Measurements from ENCODE around the gene JAK1.

JAK1 gene

DNA sequence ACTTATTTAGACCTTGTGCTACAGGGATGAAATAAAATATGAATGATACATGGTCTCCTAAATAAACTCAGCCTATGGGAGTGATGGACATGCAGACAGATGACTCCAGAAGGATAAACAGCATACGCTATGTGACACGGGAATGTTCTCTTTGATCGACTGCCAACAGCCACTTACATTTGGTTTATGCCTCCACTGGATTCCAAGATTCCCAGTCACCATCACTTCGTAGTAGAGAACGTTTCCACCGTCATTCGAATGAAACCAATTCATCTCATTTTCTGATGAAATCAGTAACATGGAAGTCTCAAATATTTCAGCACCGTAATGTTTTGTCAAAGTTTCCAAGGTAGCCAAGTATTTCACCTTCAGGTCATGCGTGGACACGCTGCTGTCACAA lies 99.7 kb downstream of the JAK1 start:
- no peak for DNase-seq (ENCODE audit: low read depth in 2 of 2)

DNA sequence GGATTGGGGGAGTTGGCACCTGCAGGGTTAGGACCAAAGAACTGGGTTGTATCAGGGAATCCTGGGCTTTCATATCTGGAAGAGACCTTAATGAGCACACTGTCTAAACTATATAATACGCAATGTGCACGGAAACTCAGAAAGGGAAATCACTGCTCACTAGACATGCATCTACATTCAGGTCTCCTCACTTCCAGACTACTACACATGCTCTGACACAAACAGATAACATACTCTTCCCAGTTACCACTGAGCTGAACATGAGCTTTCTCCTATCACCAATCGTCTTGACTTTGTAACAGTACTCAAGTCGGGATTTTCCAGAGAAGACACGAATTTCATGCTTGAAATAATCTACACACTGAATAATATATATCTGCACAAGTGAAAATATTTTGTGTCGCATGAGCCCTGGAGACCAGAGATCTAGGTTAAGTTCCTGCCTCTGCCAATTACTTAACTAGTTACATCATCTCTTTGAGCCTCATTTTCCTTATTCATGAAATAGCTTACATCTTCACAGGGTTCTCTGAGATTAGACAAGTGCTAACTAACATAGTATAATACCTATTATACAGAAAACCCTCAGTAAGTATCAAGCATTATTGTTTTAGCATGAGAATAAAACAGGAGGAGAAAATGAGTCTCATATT lies 101.1 kb downstream of the JAK1 start:
- DNase-seq (ENCODE audit: low read depth in 2 of 2), result no peak

DNA sequence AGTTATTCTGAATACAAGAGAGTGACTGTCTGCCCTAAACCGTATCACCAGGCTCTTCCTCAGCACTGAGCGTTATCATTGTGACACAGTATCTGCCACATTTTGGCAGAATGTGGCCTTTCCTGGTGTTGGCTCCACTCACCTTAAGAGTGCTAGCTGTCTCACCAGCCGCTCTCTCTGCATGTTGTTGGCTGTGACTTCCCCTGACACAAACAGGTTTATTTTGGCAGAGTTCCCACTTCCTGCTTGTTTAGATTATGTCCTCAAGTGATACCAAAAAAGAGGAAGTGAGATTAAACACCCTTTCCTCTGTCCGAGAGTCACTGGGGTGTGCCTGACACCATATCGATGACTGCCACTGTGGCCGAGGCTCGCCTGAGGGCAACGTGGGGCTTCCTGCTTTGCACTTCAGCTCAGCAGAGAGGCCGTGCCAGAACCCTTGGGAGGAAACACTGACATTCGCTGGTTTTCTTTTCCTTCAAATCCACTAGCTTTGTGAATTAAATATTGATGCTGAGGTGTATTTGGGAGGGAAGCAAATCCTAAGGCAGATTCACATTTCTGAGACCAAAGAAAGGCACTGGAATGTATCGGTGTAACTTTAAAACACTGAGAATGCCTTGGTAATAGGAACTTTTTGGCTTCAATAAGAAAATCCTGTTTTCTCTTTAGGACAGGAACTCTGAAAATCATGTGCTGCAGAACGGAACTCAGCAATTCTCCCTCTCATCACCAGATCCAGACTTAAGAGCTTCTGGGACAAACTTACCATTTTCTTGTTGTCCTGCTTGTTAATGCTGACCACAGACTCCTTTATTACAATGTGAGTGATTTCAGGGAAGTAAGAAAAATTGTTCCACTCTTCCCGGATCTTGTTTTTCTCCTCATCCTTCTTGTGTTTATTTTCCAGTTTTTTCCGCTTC lies 102.1 kb downstream of the JAK1 start:
- peak in 1 of 2 donors; percentile 5 for DNase-seq (ENCODE audit: low read depth in 2 of 2)

DNA sequence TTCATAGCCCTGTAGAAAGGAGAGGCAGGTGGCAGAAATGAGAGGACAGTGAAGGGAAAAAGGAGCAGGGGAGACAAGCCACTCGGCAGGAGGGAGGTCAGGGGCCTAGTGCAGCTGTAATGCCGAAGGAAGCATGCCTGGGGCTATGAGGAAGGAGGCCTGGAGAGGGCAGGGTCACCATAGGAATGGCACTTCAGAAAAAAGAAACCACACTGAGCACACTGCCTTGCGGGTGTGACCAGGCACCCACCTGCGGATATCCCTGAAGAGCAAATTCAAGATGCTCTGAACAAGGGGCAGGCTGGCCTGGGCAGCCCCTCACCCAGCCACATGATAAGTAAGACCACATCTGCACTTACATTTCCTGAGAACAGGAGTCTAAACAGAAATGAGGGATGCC lies 104.7 kb downstream of the JAK1 start:
- no peak for DNase-seq (ENCODE audit: low read depth in 2 of 2)

DNA sequence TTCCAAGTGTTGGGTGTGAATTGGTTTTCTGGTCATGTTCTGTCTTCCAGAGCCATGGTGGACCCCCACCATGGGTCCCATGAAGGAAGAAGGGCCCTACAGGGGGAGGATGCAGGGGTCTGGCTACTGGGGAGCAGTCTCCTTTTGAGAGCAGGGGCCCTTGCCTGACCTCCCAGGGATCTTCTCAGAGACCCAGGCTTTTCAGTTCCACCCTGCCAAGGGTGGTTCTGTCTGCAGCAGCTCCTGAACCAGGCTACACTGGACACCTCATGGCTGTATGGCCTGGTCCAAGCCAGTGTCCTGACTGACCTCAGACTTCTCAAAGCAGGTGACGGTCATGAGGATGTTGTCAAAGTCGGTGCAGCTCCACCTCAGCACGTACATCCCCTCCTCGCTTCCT lies 109.0 kb downstream of the JAK1 start:
- DNase-seq (ENCODE audit: low read depth in 2 of 2), result no peak

DNA sequence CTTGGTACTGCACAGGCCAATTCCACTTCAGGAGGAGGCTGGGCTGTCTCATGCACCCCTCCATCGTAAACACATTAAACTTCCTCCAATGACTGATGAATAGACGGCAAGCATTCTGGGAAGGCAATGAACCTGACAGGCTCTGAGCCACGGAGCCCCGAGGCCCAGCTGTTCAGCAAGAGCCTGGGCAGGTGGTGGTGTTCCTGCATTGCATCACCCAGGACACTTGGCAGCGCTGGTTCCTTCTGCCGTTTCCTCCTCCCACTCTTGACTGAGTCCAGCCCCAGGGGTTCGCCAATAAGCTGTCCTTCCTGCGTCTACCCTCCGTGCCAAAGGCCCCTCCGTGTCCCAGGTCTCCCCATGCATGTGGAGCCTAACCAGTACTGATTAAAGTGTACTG lies 109.8 kb downstream of the JAK1 start:
- no peak for DNase-seq (ENCODE audit: low read depth in 2 of 2)

DNA sequence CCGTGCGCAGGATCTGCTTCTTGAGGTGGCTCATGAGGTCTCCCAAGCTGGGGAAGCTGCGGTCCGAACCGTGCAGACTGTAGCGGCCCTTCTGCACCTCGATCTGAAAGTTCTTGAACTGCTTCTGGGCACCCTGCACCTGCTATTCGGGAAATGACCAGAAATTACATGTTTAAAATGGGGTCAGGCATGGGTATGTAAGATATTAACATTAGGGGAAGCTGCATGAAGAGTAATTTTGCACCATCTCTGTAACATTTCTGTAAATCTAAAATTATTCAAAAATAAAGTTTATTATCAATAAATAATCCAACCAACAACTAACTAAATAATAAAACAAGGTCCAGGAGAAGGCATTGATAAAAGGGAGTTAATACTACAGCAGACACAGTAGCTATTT lies 110.8 kb downstream of the JAK1 start:
- no peak for DNase-seq (ENCODE audit: low read depth in 2 of 2)

DNA sequence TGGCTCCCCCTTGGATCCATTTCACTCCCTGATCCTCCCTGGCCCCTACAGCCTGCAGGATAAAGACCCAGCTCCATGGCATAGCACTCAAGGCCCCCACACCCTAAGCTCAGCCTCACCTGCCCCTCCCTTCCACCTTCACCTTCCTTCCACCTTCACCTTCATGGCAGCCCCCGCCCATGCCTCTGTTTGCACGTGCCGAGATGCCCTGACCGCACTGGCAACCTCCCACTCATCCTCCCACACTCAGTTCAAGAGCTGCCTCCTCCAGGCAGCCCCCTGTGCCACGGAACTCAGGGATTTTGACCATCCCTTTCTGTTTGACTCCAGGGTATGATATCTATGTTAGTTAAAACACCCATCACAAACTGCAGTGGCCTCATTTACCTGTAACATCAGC lies 111.7 kb downstream of the JAK1 start:
- DNase-seq (ENCODE audit: low read depth in 2 of 2), result no peak

DNA sequence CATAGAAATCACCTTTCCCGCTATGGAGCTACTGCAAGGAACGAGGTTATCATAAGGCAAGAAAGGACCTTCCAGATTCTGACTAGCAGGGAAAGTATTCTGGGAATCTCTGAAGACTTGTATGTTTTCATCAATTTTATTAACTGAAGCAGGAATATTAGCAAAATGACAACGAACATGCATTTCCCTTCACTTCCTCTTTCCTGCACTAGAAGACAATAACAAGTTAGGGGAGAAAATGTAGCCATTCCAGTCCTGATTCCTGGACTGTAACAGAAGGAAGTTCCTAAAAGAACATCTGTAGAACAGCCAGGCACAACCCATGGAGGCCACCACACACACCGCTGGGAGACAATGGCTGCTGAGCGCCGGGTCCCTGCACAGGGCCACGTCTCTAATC lies 114.7 kb downstream of the JAK1 start:
- DNase-seq (ENCODE audit: low read depth in 2 of 2), result no peak

DNA sequence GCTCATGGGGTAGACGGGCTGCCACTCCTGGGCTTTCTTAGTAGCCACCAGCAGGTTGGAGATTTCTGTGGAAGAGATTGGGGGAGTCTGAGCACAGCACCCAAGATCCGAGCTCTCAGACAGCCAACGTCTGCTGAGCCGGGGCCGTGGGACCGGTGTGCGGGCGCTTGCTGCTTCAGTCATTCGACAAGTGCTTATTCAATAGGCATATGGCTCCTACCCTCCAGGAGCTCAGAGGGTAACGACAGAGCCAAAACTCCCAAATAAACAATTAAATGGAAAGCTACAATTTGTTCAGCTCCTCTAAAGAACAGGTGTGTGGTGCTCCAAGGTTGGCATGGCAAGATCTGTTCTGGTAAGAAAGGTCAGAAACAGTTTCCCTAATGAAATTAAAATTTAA lies 115.5 kb downstream of the JAK1 start:
- no peak for DNase-seq (ENCODE audit: low read depth in 2 of 2)

DNA sequence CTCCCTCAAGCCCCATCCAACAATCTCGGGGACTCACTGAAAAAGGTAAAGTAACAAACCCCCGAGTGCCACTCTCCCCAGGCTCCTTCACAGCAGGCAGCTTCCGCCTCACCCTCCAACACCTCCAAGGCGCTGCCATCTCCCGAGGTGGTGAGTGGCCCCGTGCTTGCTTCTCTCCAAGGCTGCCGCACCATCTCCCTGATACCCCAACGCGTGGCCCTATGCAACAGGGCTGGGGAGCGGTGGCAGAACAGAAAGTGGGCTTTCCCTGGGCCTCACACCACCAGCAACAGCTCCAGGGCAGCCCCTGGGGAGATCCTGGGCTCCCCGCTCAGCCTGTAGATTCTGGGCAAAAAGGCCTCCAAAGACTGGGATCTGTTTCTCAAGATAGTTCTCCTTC lies 116.4 kb downstream of the JAK1 start:
- DNase-seq (ENCODE audit: low read depth in 2 of 2), result no peak

DNA sequence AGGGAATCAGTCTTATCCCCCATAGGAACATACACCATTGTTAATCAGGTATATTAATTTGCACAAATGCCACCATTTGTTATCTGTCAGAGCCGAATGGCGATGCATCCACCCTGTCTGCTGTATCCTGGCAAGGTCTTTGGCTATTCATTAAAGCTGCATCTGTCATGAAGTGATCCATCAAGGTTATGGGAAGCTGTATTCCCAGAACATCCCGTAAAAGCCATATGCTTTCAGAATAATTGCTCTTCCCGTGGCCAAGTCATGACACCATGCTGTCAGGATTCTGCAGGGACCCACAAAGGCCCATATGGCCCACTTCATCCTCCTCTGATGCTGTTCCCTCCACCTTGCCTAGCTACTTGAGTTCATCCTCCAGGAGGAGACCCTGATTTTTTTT lies 117.5 kb downstream of the JAK1 start:
- no peak for DNase-seq (ENCODE audit: low read depth in 2 of 2)

DNA sequence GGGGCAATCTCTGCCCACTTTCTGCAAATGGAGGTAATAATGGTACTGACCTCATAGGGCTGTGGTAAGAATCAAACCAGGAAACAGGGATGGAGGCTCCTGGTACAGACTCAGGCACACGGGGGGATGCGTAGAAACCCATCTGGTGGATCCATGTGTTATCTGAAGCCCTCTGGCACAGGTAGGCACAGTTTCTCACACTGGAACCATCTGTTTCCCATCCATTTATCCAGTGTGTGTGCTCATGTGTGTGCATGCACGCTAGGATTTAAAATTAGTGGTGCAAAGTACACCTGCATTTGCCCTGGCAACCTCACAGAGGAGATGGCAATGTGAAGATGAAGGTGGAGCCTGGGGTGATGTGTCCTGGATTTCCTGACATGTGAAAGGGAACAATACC lies 118.2 kb downstream of the JAK1 start:
- no peak for DNase-seq (ENCODE audit: low read depth in 2 of 2)

DNA sequence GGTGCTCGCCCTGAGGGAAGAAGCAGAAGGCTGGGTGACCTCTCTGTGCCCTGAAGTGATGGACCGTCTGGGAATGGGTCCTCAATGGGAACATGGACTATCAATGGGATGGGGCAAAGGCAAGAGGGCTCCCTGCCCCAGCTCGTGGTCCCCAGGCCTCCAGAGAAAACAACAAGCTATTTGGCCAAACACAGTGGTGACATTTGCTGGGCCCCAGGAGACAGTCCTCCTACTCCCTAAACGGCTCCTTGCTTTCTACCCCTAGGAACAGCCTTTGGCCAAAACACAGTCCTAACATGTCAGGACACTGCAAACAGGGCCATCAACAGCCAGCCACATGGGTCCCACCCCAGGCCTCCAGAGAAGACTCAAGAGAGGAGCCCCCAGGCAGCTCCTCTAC lies 118.7 kb downstream of the JAK1 start:
- no peak for DNase-seq (ENCODE audit: low read depth in 2 of 2)

DNA sequence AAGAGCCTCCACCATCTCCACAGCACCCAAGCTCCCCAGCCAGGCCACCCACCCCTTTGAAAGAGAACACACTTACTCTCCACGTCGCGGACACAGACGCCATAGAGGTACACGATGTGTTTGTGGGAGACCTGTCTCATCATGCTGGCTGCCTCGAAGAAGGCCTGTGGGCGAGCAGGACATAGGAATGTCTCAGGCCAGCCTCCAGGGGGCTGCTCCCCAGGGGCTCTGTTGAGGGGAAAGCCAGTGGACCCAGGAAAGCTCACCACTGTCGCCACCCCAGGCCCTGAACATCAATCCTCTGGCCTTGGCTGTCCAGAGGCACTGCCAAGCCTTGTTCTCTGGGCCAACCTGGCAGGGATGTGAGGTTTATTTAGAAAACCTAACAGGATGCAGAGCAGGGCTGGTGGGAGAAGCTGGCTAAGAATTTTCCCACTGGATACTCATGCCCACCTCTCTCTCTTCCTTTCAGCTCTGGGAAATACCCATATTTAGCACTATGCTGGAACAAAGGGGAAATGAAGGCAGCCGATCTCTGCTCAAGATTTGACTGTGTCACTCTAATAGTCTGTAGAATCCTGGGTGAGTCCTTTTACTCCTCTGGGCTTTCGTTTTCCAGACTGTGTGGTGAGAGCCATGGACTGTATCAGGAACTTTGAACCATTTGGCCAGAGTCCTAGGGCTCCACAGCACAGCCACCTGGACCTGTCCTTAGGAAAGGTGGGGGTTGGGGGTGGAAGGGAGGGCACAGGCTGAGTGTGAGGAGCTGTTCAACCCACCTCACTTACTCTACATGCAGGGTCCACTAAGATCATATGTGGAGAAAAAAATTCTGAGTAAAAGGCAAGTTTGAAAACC lies 119.5 kb downstream of the JAK1 start:
- DNase-seq (ENCODE audit: low read depth in 2 of 2), result no peak

DNA sequence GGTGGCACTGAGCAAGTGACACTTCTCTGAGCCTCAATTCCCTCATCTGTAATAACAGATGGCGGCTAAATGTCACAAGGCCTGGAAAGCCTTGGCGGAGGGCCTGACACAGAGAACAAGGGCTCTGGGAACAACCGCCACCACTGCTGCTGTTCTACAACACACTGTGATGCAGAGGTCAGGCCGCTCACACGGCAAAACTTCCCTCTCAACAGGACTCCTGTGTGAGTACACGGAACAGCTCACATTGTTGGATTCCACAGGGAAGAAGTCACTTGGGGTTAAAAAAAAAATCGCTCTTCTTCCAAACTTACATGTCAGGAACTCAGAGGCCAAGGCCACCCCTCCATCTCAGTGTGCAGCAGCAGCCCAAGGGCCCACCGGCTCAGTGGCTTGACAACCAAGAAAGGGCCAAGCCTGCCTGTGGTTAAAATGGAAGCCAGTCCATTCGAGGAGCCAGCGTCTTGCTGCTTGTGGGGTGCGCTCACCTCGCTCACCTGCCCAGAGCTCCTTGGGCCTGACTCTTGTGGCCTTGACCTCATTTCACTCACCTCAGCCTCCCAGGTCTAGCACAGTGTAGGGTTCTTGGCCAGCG lies 120.4 kb downstream of the JAK1 start:
- DNase-seq (ENCODE audit: low read depth in 2 of 2), result no peak

DNA sequence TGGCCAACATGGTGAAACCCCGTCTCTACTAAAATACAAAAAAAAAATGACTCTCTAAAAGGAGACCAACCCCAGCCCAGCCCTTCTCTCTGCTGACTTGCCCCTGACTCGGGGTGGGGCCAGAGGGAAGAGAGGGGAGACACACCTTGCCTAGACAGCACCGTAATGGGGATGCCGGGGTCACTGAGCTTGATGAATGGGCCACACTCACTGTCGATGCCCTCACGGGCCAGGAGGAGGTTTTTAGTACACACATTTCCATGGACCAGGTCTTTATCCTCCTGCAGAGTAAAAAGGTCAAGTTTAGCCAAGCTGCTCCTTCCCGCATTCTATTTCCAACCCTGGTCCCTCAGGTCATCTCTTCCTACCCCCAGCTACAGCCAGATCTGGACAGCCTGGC lies 121.7 kb downstream of the JAK1 start:
- no peak for DNase-seq (ENCODE audit: low read depth in 2 of 2)

DNA sequence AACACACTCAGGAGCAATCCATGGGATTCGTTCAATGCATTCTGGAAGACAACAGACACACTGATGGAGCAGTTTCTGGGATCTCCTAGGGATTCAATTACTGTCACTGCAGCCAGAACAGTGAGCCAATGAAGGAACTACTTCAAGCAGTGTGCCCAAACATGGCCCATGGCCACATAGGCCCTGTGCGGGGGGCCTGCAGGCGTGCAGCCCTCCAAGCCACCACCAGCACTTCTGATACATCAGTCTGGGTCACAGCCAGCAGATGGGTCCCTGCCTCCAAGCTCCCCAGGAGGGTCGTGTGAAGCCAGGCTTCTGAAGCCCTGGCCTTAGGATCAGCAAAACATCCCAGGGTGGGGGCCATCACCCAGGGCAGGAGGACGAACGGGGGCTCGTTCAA lies 122.2 kb downstream of the JAK1 start:
- DNase-seq (ENCODE audit: low read depth in 2 of 2), result no peak

DNA sequence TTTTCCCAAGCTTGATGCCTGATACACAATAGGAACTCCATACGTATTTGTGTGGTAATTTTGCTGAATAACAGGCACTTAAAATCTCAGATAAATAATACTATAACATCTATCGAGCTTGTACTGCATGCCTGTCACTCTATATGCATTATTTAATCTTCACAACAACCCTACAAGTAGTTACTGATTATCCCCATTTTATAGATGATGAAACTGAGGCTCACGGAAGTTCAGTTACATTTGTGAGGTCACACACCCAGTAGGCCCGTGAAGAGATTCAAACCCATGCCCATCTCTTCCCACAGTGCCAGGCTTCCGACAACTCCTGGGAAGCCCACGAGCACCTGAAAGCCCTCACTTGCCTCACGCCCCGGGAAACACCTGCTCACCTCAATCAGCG lies 122.7 kb downstream of the JAK1 start:
- DNase-seq (ENCODE audit: low read depth in 2 of 2), result no peak

DNA sequence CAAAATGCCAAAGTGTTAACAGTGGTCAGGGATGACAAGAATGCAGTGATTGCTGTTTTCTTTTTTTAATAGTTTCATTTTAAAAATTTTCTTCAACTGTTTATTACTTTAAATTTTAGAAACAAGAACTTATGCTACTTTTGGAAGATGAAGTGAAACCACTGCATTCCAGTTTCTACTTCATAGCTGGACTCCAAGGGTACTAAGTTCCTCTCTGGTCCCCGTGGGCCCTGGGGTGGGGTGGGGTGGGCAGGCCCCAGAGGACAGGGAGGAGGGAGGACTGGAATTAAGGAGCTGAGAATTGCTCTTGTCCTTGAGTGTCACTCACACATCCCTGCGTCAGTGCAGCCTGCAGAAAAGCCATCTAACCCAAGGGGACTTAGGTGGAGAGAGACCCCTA lies 124.1 kb downstream of the JAK1 start:
- no peak for DNase-seq (ENCODE audit: low read depth in 2 of 2)

DNA sequence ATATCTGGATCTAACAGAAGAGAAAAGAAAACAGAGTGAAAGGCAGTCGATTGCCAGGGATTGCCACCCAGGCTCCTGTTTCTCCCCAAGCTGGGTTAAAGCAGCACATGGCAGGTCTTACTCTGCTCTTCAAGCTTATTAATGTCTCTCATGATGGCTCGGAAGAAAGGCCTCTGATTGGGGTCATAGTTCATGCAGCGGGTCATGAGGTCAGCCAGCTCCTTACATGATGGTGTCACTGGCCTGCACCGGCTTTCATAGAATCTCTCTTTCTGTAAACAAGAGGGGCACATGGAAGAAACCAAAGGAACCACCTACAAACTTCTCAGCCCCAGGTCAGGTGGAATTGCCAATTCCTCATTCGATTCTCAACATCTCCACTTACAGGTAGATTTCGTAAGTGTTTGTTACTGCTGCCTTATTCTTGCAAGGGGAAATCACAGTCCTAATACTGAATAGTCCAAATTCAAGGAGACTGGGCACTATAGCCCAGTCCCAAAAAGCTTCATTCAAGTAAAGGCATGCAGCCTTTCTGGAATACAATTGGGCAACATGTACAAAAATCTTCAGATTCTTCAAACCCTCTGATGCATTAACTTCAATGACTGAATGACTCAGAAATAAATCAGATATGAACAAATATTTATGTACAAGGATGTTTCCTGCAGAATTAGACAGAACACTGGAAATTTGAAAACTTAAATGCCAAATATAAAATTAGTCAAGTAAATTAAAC lies 124.9 kb downstream of the JAK1 start:
- no peak for DNase-seq (ENCODE audit: low read depth in 2 of 2)

Data from stimulated activated CD4-positive, alpha-beta T cell treated with anti-CD3 and anti-CD28 coated beads, Interleukin-1b, Interleukin-23, amount 100 ng/mL, for 1 hour (primary cell).